Lower leg skin (tissue), 4 donors: ENCODE results near the gene DHRS9. TPM values are rescaled to one million over a fixed set of nuclear protein-coding genes. Genes with fewer than 3 reads are reported as not detected.
"Not testable (repeated sequence)": the region's sequence is repeated elsewhere in the genome, so short reads cannot be mapped to it uniquely, and the experiment has no call there.

Experiments
- DNase-seq, 2 donors: peaks; one replicate each; pipeline ENCODE4 v3.0.0-alpha.2; 2019; ENCODE audit warnings: low spot score in 2 of 2
- H3K4me3 ChIP-seq: fragments of 200-600 bp; sonication (generic); 2 replicates; pipeline ENCODE4 v1.5.1; 2017; ENCODE audit warnings: mild to moderate bottlenecking, low read depth; ENCODE audit not compliant: poor library complexity, severe bottlenecking
- CTCF ChIP-seq, 3 donors: fragments of 450-650 bp; IDR thresholded peaks; one replicate each; pipeline ENCODE4 v1.5.1; 2016; ENCODE audit warnings: antibody characterized with exemption in 3 of 3, mild to moderate bottlenecking in 3 of 3, moderate library complexity in 2 of 3
- POLR2A ChIP-seq, 2 donors: fragments of 450-650 bp; IDR thresholded peaks; one replicate each; pipeline ENCODE4 v1.6.1; 2016 to 2017; ENCODE audit warnings: antibody characterized with exemption in 2 of 2, mild to moderate bottlenecking in 1 of 2, moderate library complexity in 1 of 2
- WGBS, 2 donors: methylation state at CpG; one replicate each; pipeline ENCODE4 v1.1.5; 2018; 5-methylcytosine and 5-hydroxymethylcytosine counted together
- intact Hi-C: fragments of 100-400 bp; cut with DNase I; formaldehyde crosslinking; loops from one replicate; pipeline ENCODE4 v1.15.0; 2023; ENCODE audit warnings: low total_unique reads
- total RNA-seq, 4 donors: library from RNA; depleted of rRNA; stranded (reverse); fragments of >200 nt; gene quantifications; one replicate each; pipeline ENCODE4 v1.1.0, GENCODE V29; 2016

Gene DHRS9
- total RNA-seq, 4 donors from 2014 or later: 1.4 to 3.4 (median 1.9) TPM; not detected in 1

GRCh38 chr2:169047256-169048250 is 21.8 kb upstream of the DHRS9 start:
- TF ChIP-seq POLR2A (IDR thresholded peaks at IDR 0.05) (no peak), CTCF (IDR thresholded peaks at IDR 0.05) (no peak)
- intact Hi-C loops: no loop called here
- no peak for DNase-seq
- H3K4me3 ChIP-seq: no peak overlapping the region
- WGBS, 2 donors: 55 to 61% methylated on average over 2 of the region's 2 CpGs

DNA sequence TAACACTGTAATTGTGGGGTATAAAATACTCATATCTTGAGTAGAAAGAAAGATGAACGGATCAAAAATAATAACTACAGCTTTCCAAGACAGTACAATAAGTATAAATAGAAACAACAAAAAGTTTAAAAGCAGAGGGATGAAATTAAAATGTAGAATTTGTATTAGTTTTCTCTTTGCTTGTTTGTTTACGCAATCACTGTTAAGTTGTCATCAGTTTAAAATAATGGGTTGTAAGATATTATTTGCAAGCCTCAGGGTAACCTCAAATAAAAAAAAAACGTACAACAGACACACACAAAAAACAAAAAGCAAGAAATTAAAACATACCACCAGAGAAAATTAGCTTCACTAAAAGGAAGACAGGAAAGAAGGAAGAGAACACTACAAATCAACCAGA is 20.2 kb upstream of the DHRS9 start:
- intact Hi-C loops: no loop called here
- no peak for TF ChIP-seq POLR2A (IDR thresholded peaks at IDR 0.05)
- no peak for TF ChIP-seq CTCF (IDR thresholded peaks at IDR 0.05)
- no peak overlapping the region for H3K4me3 ChIP-seq
- 57 to 60% methylated on average over 3 of the region's 3 CpGs for WGBS, 2 donors
- DNase-seq: no peak

DNA sequence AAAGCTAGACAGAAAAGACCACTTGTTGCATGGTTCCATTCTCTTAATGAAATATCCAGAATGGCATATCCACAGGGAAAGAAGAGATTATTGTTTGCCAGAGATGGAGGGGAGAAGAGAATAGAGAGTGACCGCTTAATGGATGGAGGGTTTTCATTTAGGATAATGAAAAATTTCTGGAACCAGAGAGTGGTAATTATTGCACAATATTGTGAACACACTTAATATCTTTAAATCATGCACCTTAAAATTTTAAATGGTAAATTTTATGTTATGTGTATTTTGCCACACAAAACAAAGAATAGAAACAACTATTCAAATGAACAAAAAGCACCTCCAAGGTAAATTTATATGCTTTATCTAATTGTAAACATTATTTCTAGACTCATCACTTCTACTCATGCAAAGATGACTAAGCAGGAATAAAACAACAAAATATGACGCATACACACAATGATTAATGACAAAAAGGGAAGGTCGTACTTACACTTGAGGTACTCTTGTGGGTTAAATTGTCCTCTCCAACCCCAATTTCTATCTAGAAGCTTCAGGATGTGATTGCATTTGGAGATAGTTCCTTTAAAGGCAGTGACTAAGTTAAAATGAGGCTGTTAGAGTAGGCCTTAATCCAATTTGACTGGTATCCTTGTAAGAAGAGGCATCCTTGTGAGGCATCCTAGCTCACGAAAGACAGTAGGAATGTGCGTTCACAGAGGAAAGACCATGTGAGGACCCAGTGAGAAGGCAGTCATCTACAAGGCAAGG is 18.7 kb upstream of the DHRS9 start:
- intact Hi-C loops: no loop called here
- no peak overlapping the region for H3K4me3 ChIP-seq
- TF ChIP-seq POLR2A (IDR thresholded peaks at IDR 0.05): no peak
- no peak for TF ChIP-seq CTCF (IDR thresholded peaks at IDR 0.05)
- no peak for DNase-seq
- 64 to 79% methylated on average over 5 of the region's 5 CpGs for WGBS, 2 donors

DNA sequence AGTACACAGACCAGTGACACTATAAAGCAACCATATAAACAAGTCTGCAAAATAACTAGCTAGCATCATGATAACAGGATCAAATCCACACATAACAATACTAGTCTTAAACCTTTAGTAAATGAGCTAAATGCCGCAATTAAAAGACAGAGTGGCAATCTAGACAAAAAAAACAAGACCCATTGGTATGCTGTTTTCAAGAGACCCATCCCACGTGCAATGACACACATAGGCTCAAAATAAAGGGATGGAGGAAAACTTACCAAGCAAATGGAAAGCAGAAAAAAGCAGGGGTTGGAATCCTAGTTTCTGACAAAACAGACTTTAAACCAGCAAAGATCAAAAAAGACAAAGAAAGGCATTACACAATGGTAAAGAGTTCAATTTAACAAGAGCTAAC is 14.8 kb upstream of the DHRS9 start:
- WGBS, 2 donors: 87 to 95% methylated on average over 2 of the region's 2 CpGs
- intact Hi-C loops, DNase-seq, H3K4me3 ChIP-seq: not testable (repeated sequence)

- H3K4me3 ChIP-seq, intact Hi-C loops, DNase-seq: not testable (repeated sequence)
- WGBS, 2 donors: 95 to 97% methylated on average over 17 of the region's 17 CpGs
These were observed 5.2 kb upstream of the DHRS9 start for GRCh38 chr2:169064199-169064598.

DNA sequence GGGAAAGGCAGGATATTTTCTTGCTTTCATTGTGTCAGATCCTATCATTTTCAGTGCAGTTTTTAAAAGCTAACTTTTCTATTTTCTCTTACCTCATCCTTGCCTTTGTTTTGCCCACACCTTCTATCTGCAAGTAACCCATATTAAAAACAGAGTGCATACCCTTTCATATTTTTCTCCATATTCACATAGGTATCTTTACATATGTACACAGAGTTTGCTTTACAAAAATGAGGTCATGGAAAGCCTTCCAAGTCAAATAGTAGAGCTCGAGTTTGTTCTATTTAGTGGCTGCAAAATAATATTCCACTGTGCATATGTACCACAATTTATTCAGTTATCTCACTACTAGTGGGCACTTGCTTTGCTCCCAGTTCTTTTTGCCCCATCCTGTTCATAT is 3.9 kb upstream of the DHRS9 start:
- no peak overlapping the region for H3K4me3 ChIP-seq
- no peak for DNase-seq
- intact Hi-C loops: no loop called here
- WGBS, 2 donors: 56% methylated on average over 1 of the region's 1 CpG
- no peak for TF ChIP-seq CTCF (IDR thresholded peaks at IDR 0.05)
- TF ChIP-seq POLR2A (IDR thresholded peaks at IDR 0.05): no peak
